Ishikawa (cell line): ENCODE results near the gene TIA1.

Experiments used
- CEBPB ChIP-seq: IDR thresholded peaks from 2 replicates; pipeline ENCODE4 v1.6.1; 2012
- RAD21 ChIP-seq: IDR thresholded peaks from 2 replicates; pipeline ENCODE4 v1.6.1; 2012; ENCODE audit warnings: low read depth
- TAF1 ChIP-seq: IDR thresholded peaks from 2 replicates; pipeline ENCODE4 v1.6.1; 2012; ENCODE audit warnings: low read depth, mild to moderate bottlenecking
- TEAD4 ChIP-seq: IDR thresholded peaks from 2 replicates; pipeline ENCODE4 v1.6.1; 2012
- YY1 ChIP-seq: IDR thresholded peaks from 2 replicates; pipeline ENCODE4 v1.6.1; 2012; ENCODE audit warnings: low read depth

- TF ChIP-seq RAD21 (no peak), YY1 (no peak), CEBPB (no peak), TAF1 (no peak), TEAD4 (no peak)
Measured at GRCh38 chr2:70160545-70160944, 87.9 kb downstream of the TIA1 start.
